Endothelial cell of umbilical vein (primary cell): ENCODE measurements around the gene BPIFB3. TPM values are rescaled to one million over a fixed set of nuclear protein-coding genes. Genes with fewer than 3 reads are reported as not detected.

ENCODE experiments used
- BruUV-seq: library from RNA; stranded (reverse); fragments of 400-500 nt; replicated peaks from 2 replicates; lab custom pipeline; 2021; lab: Mats Ljungman, UMichigan
- CTCF ChIA-PET: fragments of 300-600, 350-600 bp; sonication (Branson Sonifier 250); formaldehyde crosslinking; loops from one replicate; lab custom pipeline; 2021; ENCODE audit warnings: antibody characterized with exemption, inconsistent platforms; lab: Charles Lee
- POLR2A ChIA-PET: fragments of 300-600, 350-600 bp; sonication (Branson Sonifier 250); formaldehyde crosslinking; loops from one replicate; lab custom pipeline; 2021; ENCODE audit warnings: antibody characterized with exemption, inconsistent platforms; lab: Charles Lee
- DNase-seq: peaks from one replicate; pipeline ENCODE4 v3.0.0-alpha.2; 2011; ENCODE audit warnings: low read depth, low spot score
- FAIRE-seq: peaks from 2 replicates; lab custom pipeline; 2011; peaks lifted over from hg19 to GRCh38; lab: Jason Lieb, UNC
- H2AFZ ChIP-seq: 2 replicates; pipeline ENCODE4 v1.6.0; 2012; ENCODE audit warnings: low read depth, low read length, control low read depth, inconsistent platforms
- H3K27ac ChIP-seq: 2 replicates; pipeline ENCODE4 v1.5.1; 2011; ENCODE audit warnings: low read depth, mild to moderate bottlenecking, control low read depth, low read length, moderate library complexity; ENCODE audit not compliant: insufficient read depth
- H3K27me3 ChIP-seq, 2 experiments: 2 replicates each; pipeline versions ENCODE4 v1.6.0 to v1.6.1; 2011; ENCODE audit warnings: low read length in 2 of 2, mixed read lengths in 1 of 2; ENCODE audit not compliant: control insufficient read depth in 2 of 2, insufficient read depth in 2 of 2
- H3K36me3 ChIP-seq, 2 experiments: 2 replicates in 1 of 2; 3 replicates in 1 of 2; pipeline ENCODE4 v1.5.1; 2011; ENCODE audit warnings: low read length in 2 of 2, mild to moderate bottlenecking in 1 of 2, moderate library complexity in 1 of 2; ENCODE audit not compliant: control insufficient read depth in 2 of 2, insufficient read depth in 2 of 2; ENCODE audit errors: extremely low read depth in 1 of 2
- H3K4me1 ChIP-seq: 3 replicates; pipeline ENCODE4 v1.5.1; 2011; ENCODE audit warnings: mild to moderate bottlenecking, low read length; ENCODE audit not compliant: control insufficient read depth, insufficient read depth; ENCODE audit errors: extremely low read depth
- H3K4me2 ChIP-seq: 2 replicates; pipeline ENCODE4 v1.6.1; 2011; ENCODE audit warnings: low read length, control low read depth, mixed read lengths; ENCODE audit not compliant: insufficient read depth
- H3K4me3 ChIP-seq, 3 experiments: fragments of 200-600 bp in 1 of 3; sonication (generic), shearing (Covaris generic) in 1 of 3; replicated peaks in 1 of 3; 2 replicates each; pipeline ENCODE4 v1.5.1; 2011 to 2016; ENCODE audit warnings: control low read depth in 3 of 3, low read length in 3 of 3, mild to moderate bottlenecking in 2 of 3, inconsistent platforms in 1 of 3, low read depth in 1 of 3, moderate library complexity in 1 of 3; ENCODE audit not compliant: insufficient read depth in 1 of 3
- H3K79me2 ChIP-seq: 2 replicates; pipeline ENCODE4 v1.6.0; 2012; ENCODE audit warnings: low read length, inconsistent platforms; ENCODE audit not compliant: control insufficient read depth, insufficient read depth
- H3K9ac ChIP-seq: replicated peaks from 2 replicates; pipeline ENCODE3; 2011; ENCODE audit warnings: low read length, control low read depth; ENCODE audit not compliant: insufficient read depth; ENCODE audit errors: extremely low read depth
- H3K9me1 ChIP-seq: replicated peaks from 3 replicates; pipeline ENCODE4 v1.6.0; 2011; ENCODE audit warnings: mild to moderate bottlenecking, low read length; ENCODE audit not compliant: control insufficient read depth, insufficient read depth; ENCODE audit errors: extremely low read depth
- H3K9me3 ChIP-seq: replicated peaks from 2 replicates; pipeline ENCODE4 v1.5.1; 2012; ENCODE audit warnings: low read length, inconsistent platforms; ENCODE audit not compliant: control insufficient read depth, insufficient read depth
- H4K20me1 ChIP-seq: replicated peaks from 2 replicates; pipeline ENCODE3; 2011; ENCODE audit warnings: mild to moderate bottlenecking, low read length; ENCODE audit not compliant: control insufficient read depth, insufficient read depth; ENCODE audit errors: extremely low read depth
- EZH2 ChIP-seq: IDR thresholded peaks from 2 replicates; pipeline ENCODE4 v1.6.1; 2012; ENCODE audit warnings: borderline replicate concordance, low read depth, mild to moderate bottlenecking, moderate library complexity, low read length, inconsistent platforms; ENCODE audit not compliant: severe bottlenecking
- FOS ChIP-seq: IDR thresholded peaks from 2 replicates; pipeline ENCODE4 v1.6.1; 2011; ENCODE audit warnings: mild to moderate bottlenecking, low read length, moderate library complexity, borderline replicate concordance; ENCODE audit not compliant: insufficient read depth
- GATA2 ChIP-seq: IDR thresholded peaks from 2 replicates; pipeline ENCODE4 v1.7.0; 2011; ENCODE audit warnings: low read depth, mild to moderate bottlenecking, moderate library complexity, mixed read lengths, low read length; ENCODE audit not compliant: insufficient read length, insufficient read depth
- JUN ChIP-seq: IDR thresholded peaks from 2 replicates; pipeline ENCODE4 v1.6.1; 2011; ENCODE audit warnings: borderline replicate concordance, low read depth; ENCODE audit not compliant: insufficient read length, insufficient read depth
- MYC ChIP-seq: IDR thresholded peaks from one replicate; pipeline ENCODE4 v1.6.1; 2011; ENCODE audit warnings: mild to moderate bottlenecking, low read depth, low read length
- POLR2A ChIP-seq: IDR thresholded peaks from 2 replicates; pipeline ENCODE4 v1.6.1; 2012; ENCODE audit warnings: low read depth, mild to moderate bottlenecking, control low read depth, low read length
- POLR2AphosphoS5 ChIP-seq: IDR thresholded peaks from 2 replicates; pipeline ENCODE4 v1.6.1; 2012; ENCODE audit warnings: low read depth, mild to moderate bottlenecking, control low read depth, low read length, moderate library complexity; ENCODE audit not compliant: insufficient read depth
- dilution Hi-C: fragments of 300-500 bp; cut with MboI; formaldehyde crosslinking; loops from one replicate; pipeline ENCODE4 v1.15.0; 2019; ENCODE audit warnings: low sequenced_read_pairs; ENCODE audit not compliant: extremely low pct_ligation_motif_present
- intact Hi-C: fragments of 100-400 bp; cut with micrococcal nuclease; formaldehyde crosslinking; loops from one replicate; pipeline ENCODE4 v1.10.0; 2022
- polyA plus RNA-seq, 4 experiments: library from polyadenylated mRNA; depleted of rRNA in 3 of 4; stranded (reverse) in 3 of 4; unstranded in 1 of 4; fragments of >200 nt; gene quantifications; 2 replicates each; pipeline versions ENCODE4 v1.2.1 to v1.2.3, GENCODE V29; 2011 to 2012; ENCODE audit warnings: missing spikeins in 1 of 4
- total RNA-seq: library from RNA; stranded (reverse); gene quantifications from 2 replicates; pipeline ENCODE4 v1.2.3, GENCODE V29; 2021
- TF ChIP-seq, protein P1 (sequence below): IDR thresholded peaks from 2 replicates; pipeline ENCODE4 v1.6.1; 2011; ENCODE audit not compliant: insufficient read depth, insufficient read length
- TF ChIP-seq, protein P2 (sequence below), 2 donors: IDR thresholded peaks; 1 replicate in 1 of 2; 2 replicates in 1 of 2; pipeline ENCODE4 v1.5.1; 2011; ENCODE audit warnings: low read length in 2 of 2, mild to moderate bottlenecking in 2 of 2, moderate library complexity in 2 of 2, control low read depth in 1 of 2, inconsistent platforms in 1 of 2, low read depth in 1 of 2; ENCODE audit not compliant: insufficient read depth in 1 of 2; ENCODE audit errors: extremely low read depth in 1 of 2

Gene BPIFB3
- total and polyA plus RNA-seq, 2 donors (not counting 3 experiments of a cell fraction or from before 2014, with no cell fraction given) = not detected

DNA sequence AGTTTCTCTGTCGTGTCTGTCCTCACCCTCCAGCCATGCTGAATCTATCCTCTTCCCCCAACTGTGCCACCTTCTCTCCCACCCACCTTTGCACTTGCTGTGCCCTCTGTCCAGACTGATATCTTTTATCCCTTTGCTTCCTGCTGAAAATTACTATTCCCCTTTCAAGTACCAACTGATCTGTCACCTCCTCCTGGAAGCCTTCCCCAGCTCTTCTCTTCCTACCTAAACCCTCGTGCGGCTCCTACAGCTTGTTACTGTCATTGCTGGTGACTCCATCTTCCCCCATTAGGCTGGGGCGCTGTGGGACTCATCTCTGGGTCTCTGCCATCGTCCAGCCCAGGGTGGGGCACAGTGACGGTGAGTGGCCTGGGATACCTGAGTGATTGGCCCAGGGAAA is 21.1 kb upstream of the BPIFB3 start:
- CTCF ChIA-PET = no interaction called here
- Histone ChIP-seq H3K79me2 (no peaks in the 10 kb centered on the region), H3K27ac (no peak overlapping the region), H3K4me2 (no peak overlapping the region), H3K4me1 (no peaks in the 10 kb centered on the region), H3K9ac (no peak overlapping the region), H3K36me3 (no peaks in the 10 kb centered on the region), H3K9me3 (no peaks in the 10 kb centered on the region), H4K20me1 (no peaks in the 10 kb centered on the region), H3K9me1 (no peaks in the 10 kb centered on the region), H3K27me3 (no peaks in the 10 kb centered on the region), H2AFZ (no peak overlapping the region), H3K4me3 (no peak overlapping the region)
- DNase-seq (no peak), FAIRE-seq (no peak)
- TF ChIP-seq GATA2 (no peak), FOS (no peak), JUN (no peak), POLR2AphosphoS5 (no peak), EZH2 (no peak), POLR2A (no peak), MYC (no peak)
- TF ChIP-seq, protein P1, sequence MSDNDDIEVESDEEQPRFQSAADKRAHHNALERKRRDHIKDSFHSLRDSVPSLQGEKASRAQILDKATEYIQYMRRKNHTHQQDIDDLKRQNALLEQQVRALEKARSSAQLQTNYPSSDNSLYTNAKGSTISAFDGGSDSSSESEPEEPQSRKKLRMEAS = no peak
- TF ChIP-seq, protein P2, sequence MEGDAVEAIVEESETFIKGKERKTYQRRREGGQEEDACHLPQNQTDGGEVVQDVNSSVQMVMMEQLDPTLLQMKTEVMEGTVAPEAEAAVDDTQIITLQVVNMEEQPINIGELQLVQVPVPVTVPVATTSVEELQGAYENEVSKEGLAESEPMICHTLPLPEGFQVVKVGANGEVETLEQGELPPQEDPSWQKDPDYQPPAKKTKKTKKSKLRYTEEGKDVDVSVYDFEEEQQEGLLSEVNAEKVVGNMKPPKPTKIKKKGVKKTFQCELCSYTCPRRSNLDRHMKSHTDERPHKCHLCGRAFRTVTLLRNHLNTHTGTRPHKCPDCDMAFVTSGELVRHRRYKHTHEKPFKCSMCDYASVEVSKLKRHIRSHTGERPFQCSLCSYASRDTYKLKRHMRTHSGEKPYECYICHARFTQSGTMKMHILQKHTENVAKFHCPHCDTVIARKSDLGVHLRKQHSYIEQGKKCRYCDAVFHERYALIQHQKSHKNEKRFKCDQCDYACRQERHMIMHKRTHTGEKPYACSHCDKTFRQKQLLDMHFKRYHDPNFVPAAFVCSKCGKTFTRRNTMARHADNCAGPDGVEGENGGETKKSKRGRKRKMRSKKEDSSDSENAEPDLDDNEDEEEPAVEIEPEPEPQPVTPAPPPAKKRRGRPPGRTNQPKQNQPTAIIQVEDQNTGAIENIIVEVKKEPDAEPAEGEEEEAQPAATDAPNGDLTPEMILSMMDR (IDR thresholded peaks at IDR 0.05; ENCODE audit: extremely low read depth in 1 of 2, insufficient read depth in 1 of 2, low read depth in 1 of 2, low read length in 2 of 2) = no peak
- dilution Hi-C loops (no loop called here), intact Hi-C loops (no loop called here)
- no TSS peak for BruUV-seq
- POLR2A ChIA-PET = no interaction called here
